Psoas muscle (tissue), 8 donors: Measurements from ENCODE around the gene ELMO1. TPM values are rescaled to one million over a fixed set of nuclear protein-coding genes. Genes with fewer than 3 reads are reported as not detected.

ENCODE experiments used
- ATAC-seq, 4 donors: fragments of 200-7000 bp; cut with Tn5 transposase; one replicate each; pipeline ENCODE4 v1.9.1; 2020; ENCODE audit warnings: moderate library complexity in 3 of 4, mild to moderate bottlenecking in 2 of 4
- DNase-seq, 2 donors: peaks; one replicate each; pipeline ENCODE4 v3.0.0-alpha.2; 2020
- H3K27ac ChIP-seq: fragments of 200-600 bp; one replicate; pipeline ENCODE4 v1.8.0; 2022
- H3K27me3 ChIP-seq, 3 donors: fragments of 200-600 bp in 1 of 3; one replicate each; pipeline versions ENCODE4 v1.6.1 to v1.8.0; 2013 to 2022; ENCODE audit warnings: low read length in 2 of 3, mild to moderate bottlenecking in 2 of 3, moderate library complexity in 1 of 3; ENCODE audit not compliant: insufficient read depth in 3 of 3
- H3K36me3 ChIP-seq, 2 donors: fragments of 200-600 bp in 1 of 2; one replicate each; pipeline versions ENCODE4 v1.6.1 to v1.8.0; 2013 to 2022; ENCODE audit warnings: low read depth in 1 of 2, mild to moderate bottlenecking in 1 of 2, moderate library complexity in 1 of 2; ENCODE audit not compliant: insufficient read depth in 1 of 2
- H3K4me1 ChIP-seq: fragments of 200-600 bp; one replicate; pipeline ENCODE4 v1.8.0; 2022
- H3K4me3 ChIP-seq: fragments of 200-600 bp; one replicate; pipeline ENCODE4 v1.8.0; 2022; ENCODE audit warnings: mild to moderate bottlenecking
- H3K9me3 ChIP-seq: fragments of 200-600 bp; one replicate; pipeline ENCODE4 v1.8.0; 2022
- CTCF ChIP-seq: fragments of 200-600 bp; IDR thresholded peaks from one replicate; pipeline ENCODE4 v1.8.0; 2022; ENCODE audit warnings: antibody characterized with exemption
- WGBS, 3 donors: extraction: QIAGEN DNeasy Blood & Tissue Kit; methylation state at CpG; one replicate each; pipeline versions ENCODE4 v1.1.6 to v1.1.7; 2013; 5-methylcytosine and 5-hydroxymethylcytosine counted together
- intact Hi-C, 2 donors: fragments of 100-400 bp; cut with DNase I; formaldehyde crosslinking; loops; one replicate each; pipeline versions ENCODE4 v1.11.0 to v1.14.2; 2022
- polyA plus RNA-seq, 3 donors: library from polyadenylated mRNA; stranded (reverse); fragments of 200-250 nt; gene quantifications; one replicate each; pipeline ENCODE4 v1.2.3, GENCODE V29; 2013
- total RNA-seq, 4 donors: library from RNA; stranded (reverse); fragmentation: NEBNext Ultra II Directional in 2 of 4; extraction: Animal tissue kit (Norgen Biotek cat#: 25700) in 2 of 4; gene quantifications; one replicate each; pipeline versions ENCODE4 v1.2.1 to v1.2.4, GENCODE V29; 2021 to 2023
- donor health status: healthy with polysubstance abuse.
- donor health status: DM: no; HTN: no; CAD: no; lungs with moderate emphysema.
- donor health status: Bipolar disorder and iron deficiency.
- donor health status: healthy.
- donor health status: DM: yes; HTN: yes; CAD: no.
- donor health status: DM: no; HTN: no; CAD: no.
- donor health status: DM: no; HTN: no; CAD: no.
- donor health status: DM: yes; HTN: yes; CAD: no.

ELMO1 gene
- total and polyA plus RNA-seq, 7 donors, result 2.8 to 8.1 (median 6.9) TPM

- Histone ChIP-seq H3K27ac (no peak overlapping the region), H3K4me3 (no peak overlapping the region), H3K9me3 (no peaks in the 10 kb centered on the region), H3K27me3 (no peaks in the 10 kb centered on the region), H3K4me1 (no peaks in the 10 kb centered on the region), H3K36me3 (no peaks in the 10 kb centered on the region)
- DNase-seq (no peak), ATAC-seq (no peak)
- no peak for TF ChIP-seq CTCF
- 81 to 89% (median 84%) methylated on average over 6 of the region's 6 CpGs for WGBS, 3 donors
- intact Hi-C loops, result no loop called here
Observed at GRCh38 chr7:37113661-37114355, 334.9 kb downstream of the ELMO1 start.

DNA sequence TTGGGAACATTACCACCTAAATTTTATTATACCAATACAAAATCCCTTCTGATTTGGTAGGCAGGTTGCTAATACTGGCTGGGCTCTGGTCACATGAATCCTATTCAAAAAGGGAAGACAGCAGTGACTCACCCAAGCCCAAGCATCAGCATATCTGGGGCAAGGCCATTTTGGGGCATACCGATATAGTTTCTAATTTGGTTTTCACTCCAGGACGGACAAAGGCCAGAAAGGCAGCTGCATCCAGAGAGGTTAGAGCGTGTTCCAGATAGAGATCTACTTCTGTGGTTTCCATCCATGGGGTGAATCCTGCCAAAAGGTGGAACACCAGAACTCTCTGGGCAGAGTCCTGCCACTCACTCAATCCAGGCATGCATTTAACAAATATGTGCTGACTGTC, 335.8 kb downstream of the ELMO1 start:
- Histone ChIP-seq H3K4me1 (no peaks in the 10 kb centered on the region), H3K27ac (no peak overlapping the region), H3K36me3 (no peaks in the 10 kb centered on the region), H3K9me3 (no peaks in the 10 kb centered on the region), H3K27me3 (no peaks in the 10 kb centered on the region), H3K4me3 (no peak overlapping the region)
- intact Hi-C loops, result no loop called here
- no peak for TF ChIP-seq CTCF
- no peak for DNase-seq
- peak in 2 of 4 donors; percentile 39 to 49 for ATAC-seq
- WGBS, 3 donors, result 31 to 58% (median 37%) methylated on average over 3 of the region's 3 CpGs

DNA sequence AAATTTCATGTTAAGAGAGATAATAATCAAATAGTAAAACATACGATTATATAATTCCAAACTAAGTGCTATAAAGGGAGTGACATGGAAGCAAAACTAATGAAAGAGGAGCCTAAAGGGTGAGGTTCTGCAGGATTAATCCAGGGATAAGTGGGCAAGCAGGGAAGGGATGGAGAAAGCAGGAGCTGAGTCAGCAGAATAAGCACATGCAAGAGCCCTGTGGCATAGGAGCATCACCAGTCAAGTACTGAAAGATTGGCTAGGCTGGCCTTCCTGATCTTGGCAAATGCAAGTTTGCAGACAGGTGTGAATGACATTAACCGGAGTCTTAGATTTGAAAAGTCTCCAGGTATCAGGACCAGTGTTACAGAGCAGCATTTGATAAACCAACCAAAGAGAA, 336.4 kb downstream of the ELMO1 start:
- Histone ChIP-seq H3K4me3 (no peak overlapping the region), H3K27me3 (no peaks in the 10 kb centered on the region), H3K4me1 (no peaks in the 10 kb centered on the region), H3K9me3 (no peaks in the 10 kb centered on the region), H3K27ac (no peak overlapping the region), H3K36me3 (no peaks in the 10 kb centered on the region)
- no peak for TF ChIP-seq CTCF
- no peak for ATAC-seq
- 65 to 84% (median 73%) methylated on average over 2 of the region's 2 CpGs for WGBS, 3 donors
- no peak for DNase-seq
- intact Hi-C loops, result no loop called here

DNA sequence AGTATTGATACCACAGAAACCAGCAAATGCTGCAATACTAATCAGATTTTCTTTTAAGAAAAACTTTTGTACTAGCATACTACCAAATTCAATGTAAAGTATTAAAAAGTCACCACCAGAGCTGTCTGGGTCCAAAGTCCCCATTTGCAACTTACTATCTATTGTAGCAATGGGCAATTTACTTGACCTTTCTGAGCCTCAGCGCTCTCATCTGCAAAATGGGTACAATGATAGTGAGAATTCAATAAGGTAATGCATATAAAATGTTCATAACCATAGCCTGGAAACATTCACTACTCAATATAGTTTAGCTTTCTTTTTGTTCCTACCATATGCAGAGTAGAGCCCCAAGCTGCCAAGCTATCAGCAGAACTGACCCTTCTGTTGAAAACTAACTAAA, 337.2 kb downstream of the ELMO1 start:
- intact Hi-C loops, result no loop called here
- WGBS, 3 donors, result 94 to 100% (median 99%) methylated on average over 1 of the region's 1 CpG
- TF ChIP-seq CTCF, result no peak
- H3K4me1 ChIP-seq, result no peaks in the 10 kb centered on the region
- DNase-seq (no peak), ATAC-seq (no peak)
- H3K4me3 ChIP-seq, result no peak overlapping the region
- H3K9me3 ChIP-seq, result no peaks in the 10 kb centered on the region
- H3K27ac ChIP-seq, result no peak overlapping the region
- H3K36me3 ChIP-seq, result no peaks in the 10 kb centered on the region
- H3K27me3 ChIP-seq, result no peaks in the 10 kb centered on the region
